ENCODE measurements around the gene LMBR1L.

LMBR1L gene

GRCh38 chr12:49088150-49088931, 22.3 kb downstream of the LMBR1L start (continued):
- TF ChIP-seq KLF8 (tag by site-specific recombination; IDR thresholded peaks at IDR 0.05), result peak; percentile 79
- peak; percentile 97 for TF ChIP-seq ZBTB17 (tag by site-specific recombination; IDR thresholded peaks at IDR 0.05)
- TF ChIP-seq HIC1 (tag by site-specific recombination; IDR thresholded peaks at IDR 0.05), result peak; percentile 87
- no peak for TF ChIP-seq PRDM1 (tag by site-specific recombination; IDR thresholded peaks at IDR 0.05)
- peak; percentile 83 for TF ChIP-seq ZNF600 (tag by site-specific recombination; IDR thresholded peaks at IDR 0.05)
- peak; percentile 52 for TF ChIP-seq ZNF629 (tag by site-specific recombination; IDR thresholded peaks at IDR 0.05)
- TF ChIP-seq ZNF157 (tag by site-specific recombination; IDR thresholded peaks at IDR 0.05), result no peak
- peak; percentile 74; the same call in 1 of the 2 replicates for TF ChIP-seq ZNF501 (tag by site-specific recombination; IDR thresholded peaks at IDR 0.05)
- TF ChIP-seq ZBTB8A (tag by site-specific recombination; IDR thresholded peaks at IDR 0.05), result no peak; the same call in 1 of the 2 replicates
- TF ChIP-seq HOXD13 (CRISPR knock-in tag; IDR thresholded peaks at IDR 0.05; ENCODE audit: borderline replicate concordance), result no peak
- TF ChIP-seq PRDM4 (tag by site-specific recombination; IDR thresholded peaks at IDR 0.05), result no peak
- 0 out of 2 replicates have a peak, but pooled peaks have one; percentile 51 for TF ChIP-seq ZNF184 (tag by site-specific recombination; IDR thresholded peaks at IDR 0.05)
- TF ChIP-seq ZNF561 (tag by site-specific recombination; IDR thresholded peaks at IDR 0.05; ENCODE audit: borderline replicate concordance), result peak; percentile 73; the same call in 1 of the 2 replicates
- no peak for TF ChIP-seq ZNF174 (tag by site-specific recombination; IDR thresholded peaks at IDR 0.05)
- TF ChIP-seq PRDM10 (tag by site-specific recombination; IDR thresholded peaks at IDR 0.05), result peak; percentile 94
- TF ChIP-seq HOXC10 (CRISPR knock-in tag; IDR thresholded peaks at IDR 0.05), result no peak
- TF ChIP-seq GLIS1 (tag by site-specific recombination; IDR thresholded peaks at IDR 0.05), result peak; percentile 84
- no peak for TF ChIP-seq ZNF830 (tag by site-specific recombination; IDR thresholded peaks at IDR 0.05; ENCODE audit: low read depth)
- TF ChIP-seq TSHZ1 (tag by site-specific recombination; IDR thresholded peaks at IDR 0.05; ENCODE audit: borderline replicate concordance), result no peak
- no peak for TF ChIP-seq ZNF658 (tag by site-specific recombination; IDR thresholded peaks at IDR 0.05)
- peak; percentile 27; the same call in 1 of the 2 replicates for TF ChIP-seq ZBTB11 (tag by site-specific recombination; conservative IDR thresholded peaks at IDR 0.05; ENCODE audit: low read depth)
